ENCODE measurements around the gene PFKFB3. TPM values are rescaled to one million over a fixed set of nuclear protein-coding genes. Genes with fewer than 3 reads are reported as not detected.

PFKFB3 gene
- total and polyA plus RNA-seq, 2 of the 13 experiments (the other 11 are each of a cell fraction or from before 2014, with no cell fraction given), result 1.2 to 13.3 TPM

DNA sequence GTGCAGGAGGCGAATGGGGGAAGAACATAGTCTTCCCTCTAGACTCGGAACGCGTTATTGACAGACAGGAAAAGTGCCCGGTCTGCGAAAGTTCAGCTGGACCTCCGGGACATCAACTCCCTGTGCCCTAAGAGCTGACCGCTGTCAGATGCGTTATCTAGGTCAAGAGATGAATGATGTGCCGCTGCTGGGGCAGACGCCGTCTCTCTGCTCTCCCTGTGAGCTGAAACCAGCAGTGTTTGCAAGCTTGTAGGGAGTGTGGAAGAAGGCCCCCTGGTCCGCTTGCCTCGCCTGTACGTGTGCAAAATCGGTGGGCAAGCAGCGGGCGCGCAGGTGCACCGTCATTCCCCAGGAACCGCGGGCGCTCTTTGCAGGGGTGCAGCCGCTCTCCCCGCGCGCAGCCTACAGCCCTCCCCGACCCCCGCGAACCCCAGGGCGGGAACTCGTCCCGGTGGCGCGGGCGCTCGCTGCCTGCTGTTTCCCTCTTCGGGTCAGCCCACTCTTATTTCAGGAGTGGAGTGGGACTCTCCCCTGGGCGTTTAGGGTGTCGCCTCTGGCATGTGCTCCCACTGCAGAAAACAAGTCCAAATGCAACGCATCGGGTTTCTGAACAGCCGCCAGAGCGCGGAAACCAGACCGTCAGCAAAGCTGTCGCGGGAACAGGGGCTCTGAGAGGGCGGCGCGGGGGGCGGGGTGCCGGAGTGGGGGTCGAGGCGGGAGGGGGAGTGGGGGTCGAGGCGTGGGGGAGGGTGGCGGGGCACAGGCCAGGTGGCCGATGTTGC, 1.8 kb upstream of the PFKFB3 start (continued):
- TF ChIP-seq ZNF788 (CRISPR knock-in tag; IDR thresholded peaks at IDR 0.05; ENCODE audit: borderline replicate concordance) (no peak), HES4 (CRISPR knock-in tag; IDR thresholded peaks at IDR 0.05; ENCODE audit: borderline replicate concordance) (no peak), ZNF749 (CRISPR knock-in tag; IDR thresholded peaks at IDR 0.05; ENCODE audit: borderline replicate concordance) (no peak), PHF8 (CRISPR knock-in tag; IDR thresholded peaks at IDR 0.05) (peak; percentile 9; the same call in 1 of the 2 replicates), SMARCE1 (IDR thresholded peaks at IDR 0.05; ENCODE audit: borderline replicate concordance) (no peak), MBNL3 (CRISPR knock-in tag; conservative IDR thresholded peaks at IDR 0.05) (no peak), TOPORS (CRISPR knock-in tag; IDR thresholded peaks at IDR 0.05) (no peak), FOXP4 (CRISPR knock-in tag; IDR thresholded peaks at IDR 0.05) (no peak), ZMAT3 (CRISPR knock-in tag; conservative IDR thresholded peaks at IDR 0.05) (no peak), MAX (IDR thresholded peaks at IDR 0.05) (no peak), CBX5 (CRISPR knock-in tag; IDR thresholded peaks at IDR 0.05; ENCODE audit: borderline replicate concordance) (no peak), ZNF282 (IDR thresholded peaks at IDR 0.05; ENCODE audit: partially characterized antibody) (no peak), PAWR (CRISPR knock-in tag; IDR thresholded peaks at IDR 0.05; ENCODE audit: borderline replicate concordance) (no peak), ZZZ3 (CRISPR knock-in tag; IDR thresholded peaks at IDR 0.05; ENCODE audit: borderline replicate concordance) (no peak), RXRA (CRISPR knock-in tag; IDR thresholded peaks at IDR 0.05) (peak; percentile 60), NCOA2 (CRISPR knock-in tag; IDR thresholded peaks at IDR 0.05) (no peak), KLF16 (CRISPR knock-in tag; IDR thresholded peaks at IDR 0.05) (no peak), EEA1 (CRISPR knock-in tag; IDR thresholded peaks at IDR 0.05; ENCODE audit: borderline replicate concordance) (no peak), SMARCC2 (IDR thresholded peaks at IDR 0.05) (no peak), ZNF776 (CRISPR knock-in tag; IDR thresholded peaks at IDR 0.05) (no peak)
- TF ChIP-seq, protein P1, sequence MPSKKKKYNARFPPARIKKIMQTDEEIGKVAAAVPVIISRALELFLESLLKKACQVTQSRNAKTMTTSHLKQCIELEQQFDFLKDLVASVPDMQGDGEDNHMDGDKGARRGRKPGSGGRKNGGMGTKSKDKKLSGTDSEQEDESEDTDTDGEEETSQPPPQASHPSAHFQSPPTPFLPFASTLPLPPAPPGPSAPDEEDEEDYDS (CRISPR knock-in tag; IDR thresholded peaks at IDR 0.05), result no peak
- TF ChIP-seq, protein P2, sequence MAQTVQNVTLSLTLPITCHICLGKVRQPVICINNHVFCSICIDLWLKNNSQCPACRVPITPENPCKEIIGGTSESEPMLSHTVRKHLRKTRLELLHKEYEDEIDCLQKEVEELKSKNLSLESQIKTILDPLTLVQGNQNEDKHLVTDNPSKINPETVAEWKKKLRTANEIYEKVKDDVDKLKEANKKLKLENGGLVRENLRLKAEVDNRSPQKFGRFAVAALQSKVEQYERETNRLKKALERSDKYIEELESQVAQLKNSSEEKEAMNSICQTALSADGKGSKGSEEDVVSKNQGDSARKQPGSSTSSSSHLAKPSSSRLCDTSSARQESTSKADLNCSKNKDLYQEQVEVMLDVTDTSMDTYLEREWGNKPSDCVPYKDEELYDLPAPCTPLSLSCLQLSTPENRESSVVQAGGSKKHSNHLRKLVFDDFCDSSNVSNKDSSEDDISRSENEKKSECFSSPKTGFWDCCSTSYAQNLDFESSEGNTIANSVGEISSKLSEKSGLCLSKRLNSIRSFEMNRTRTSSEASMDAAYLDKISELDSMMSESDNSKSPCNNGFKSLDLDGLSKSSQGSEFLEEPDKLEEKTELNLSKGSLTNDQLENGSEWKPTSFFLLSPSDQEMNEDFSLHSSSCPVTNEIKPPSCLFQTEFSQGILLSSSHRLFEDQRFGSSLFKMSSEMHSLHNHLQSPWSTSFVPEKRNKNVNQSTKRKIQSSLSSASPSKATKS (CRISPR knock-in tag; IDR thresholded peaks at IDR 0.05), result no peak
- TF ChIP-seq, protein P3, sequence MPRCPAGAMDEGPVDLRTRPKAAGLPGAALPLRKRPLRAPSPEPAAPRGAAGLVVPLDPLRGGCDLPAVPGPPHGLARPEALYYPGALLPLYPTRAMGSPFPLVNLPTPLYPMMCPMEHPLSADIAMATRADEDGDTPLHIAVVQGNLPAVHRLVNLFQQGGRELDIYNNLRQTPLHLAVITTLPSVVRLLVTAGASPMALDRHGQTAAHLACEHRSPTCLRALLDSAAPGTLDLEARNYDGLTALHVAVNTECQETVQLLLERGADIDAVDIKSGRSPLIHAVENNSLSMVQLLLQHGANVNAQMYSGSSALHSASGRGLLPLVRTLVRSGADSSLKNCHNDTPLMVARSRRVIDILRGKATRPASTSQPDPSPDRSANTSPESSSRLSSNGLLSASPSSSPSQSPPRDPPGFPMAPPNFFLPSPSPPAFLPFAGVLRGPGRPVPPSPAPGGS (CRISPR knock-in tag; IDR thresholded peaks at IDR 0.05), result no peak
- TF ChIP-seq, protein P4, sequence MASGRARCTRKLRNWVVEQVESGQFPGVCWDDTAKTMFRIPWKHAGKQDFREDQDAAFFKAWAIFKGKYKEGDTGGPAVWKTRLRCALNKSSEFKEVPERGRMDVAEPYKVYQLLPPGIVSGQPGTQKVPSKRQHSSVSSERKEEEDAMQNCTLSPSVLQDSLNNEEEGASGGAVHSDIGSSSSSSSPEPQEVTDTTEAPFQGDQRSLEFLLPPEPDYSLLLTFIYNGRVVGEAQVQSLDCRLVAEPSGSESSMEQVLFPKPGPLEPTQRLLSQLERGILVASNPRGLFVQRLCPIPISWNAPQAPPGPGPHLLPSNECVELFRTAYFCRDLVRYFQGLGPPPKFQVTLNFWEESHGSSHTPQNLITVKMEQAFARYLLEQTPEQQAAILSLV (CRISPR knock-in tag; IDR thresholded peaks at IDR 0.05; ENCODE audit: borderline replicate concordance), result no peak
